HCT116 (cell line): Measurements from ENCODE around the gene GJC3. TPM values are rescaled to one million over a fixed set of nuclear protein-coding genes. Genes with fewer than 3 reads are reported as not detected.

ENCODE experiments used
- ATAC-seq: fragments of 200-7000 bp; cut with Tn5 transposase; 2 replicates; pipeline ENCODE4 v1.9.1; 2020; ENCODE audit warnings: mild to moderate bottlenecking, moderate library complexity
- BruUV-seq: library from RNA; stranded (reverse); fragments of 400-500 nt; replicated peaks from 2 replicates; lab custom pipeline; 2021; lab: Mats Ljungman, UMichigan
- CTCF ChIA-PET: fragments of 300-600 bp; sonication (Branson Sonifier 250); formaldehyde crosslinking; loops from one replicate; lab custom pipeline; 2021; ENCODE audit warnings: antibody characterized with exemption; lab: Charles Lee
- POLR2A ChIA-PET: fragments of 300-600, 350-600 bp; sonication (Branson Sonifier 250); formaldehyde crosslinking; loops from one replicate; lab custom pipeline; 2021; ENCODE audit warnings: antibody characterized with exemption; lab: Charles Lee
- RAD21 ChIA-PET, 2 experiments: fragments of 300-600 bp; sonication (Branson Sonifier 250); formaldehyde crosslinking; loops; one replicate each; lab custom pipeline; 2023; ENCODE audit warnings: low total read pairs in 2 of 2; ENCODE audit not compliant: uncharacterized antibody in 2 of 2, unreplicated experiment in 2 of 2, low non-redundant PET in 1 of 2; lab: Charles Lee
- DNase-seq: peaks from one replicate; pipeline ENCODE4 v3.0.0-alpha.2; 2010; ENCODE audit warnings: low read depth, low spot score
- H2AFZ ChIP-seq: fragments of 200-600 bp; shearing (Covaris generic), sonication (generic); 2 replicates; pipeline ENCODE4 v1.6.1; 2017; ENCODE audit warnings: low read depth, mixed run types, mixed read lengths, antibody characterized with exemption, low read length; ENCODE audit not compliant: poor library complexity, severe bottlenecking
- H3K27ac ChIP-seq: 2 replicates; pipeline ENCODE4 v1.5.1; 2012; ENCODE audit warnings: low read depth, low read length
- H3K27me3 ChIP-seq: fragments of 200-600 bp; sonication (generic); 2 replicates; pipeline ENCODE4 v1.6.1; 2016; ENCODE audit warnings: mixed run types, low read length, mixed read lengths; ENCODE audit not compliant: insufficient read depth
- H3K36me3 ChIP-seq, 2 experiments: fragments of 200-500 bp in 1 of 2; fragments of 200-600 bp in 1 of 2; sonication (Bioruptor generic) in 1 of 2; sonication (generic) in 1 of 2; 2 replicates each; pipeline versions ENCODE4 v1.5.1 to v1.6.1; 2014 to 2016; ENCODE audit warnings: low read length in 2 of 2, inconsistent platforms in 1 of 2, mixed read lengths in 1 of 2, mixed run types in 1 of 2; ENCODE audit not compliant: insufficient read depth in 2 of 2, control insufficient read depth in 1 of 2
- H3K4me1 ChIP-seq, 2 experiments: fragments of 200-600 bp in 1 of 2; sonication (generic) in 1 of 2; 2 replicates each; pipeline versions ENCODE4 v1.5.1 to v1.6.1; 2012 to 2017; ENCODE audit warnings: low read length in 2 of 2, inconsistent platforms in 1 of 2, mild to moderate bottlenecking in 1 of 2, mixed read lengths in 1 of 2, mixed run types in 1 of 2, moderate library complexity in 1 of 2; ENCODE audit not compliant: insufficient read depth in 2 of 2, control insufficient read depth in 1 of 2
- H3K4me2 ChIP-seq: fragments of 200-600 bp; sonication (generic); 2 replicates; pipeline ENCODE4 v1.6.1; 2017; ENCODE audit warnings: mixed run types, low read length, mixed read lengths
- H3K4me3 ChIP-seq, 2 experiments: fragments of 200-600 bp in 1 of 2; sonication (generic) in 1 of 2; replicated peaks in 1 of 2; 2 replicates each; pipeline ENCODE4 v1.5.1; 2011 to 2016; ENCODE audit warnings: low read length in 2 of 2, control low read depth in 1 of 2, low read depth in 1 of 2, mild to moderate bottlenecking in 1 of 2, mixed read lengths in 1 of 2, mixed run types in 1 of 2
- H3K79me2 ChIP-seq: fragments of 200-600 bp; sonication (generic); 2 replicates; pipeline ENCODE4 v1.6.1; 2017; ENCODE audit warnings: mild to moderate bottlenecking, mixed run types, low read length, moderate library complexity, mixed read lengths; ENCODE audit not compliant: insufficient read depth
- H3K9ac ChIP-seq: fragments of 200-600 bp; sonication (generic); 2 replicates; pipeline ENCODE4 v1.6.1; 2016; ENCODE audit warnings: low read length, mixed read lengths
- H3K9me2 ChIP-seq: fragments of 200-600 bp; sonication (generic), shearing (Covaris generic); 2 replicates; pipeline ENCODE4 v1.6.1; 2017; ENCODE audit warnings: mixed run types, mild to moderate bottlenecking, moderate library complexity; ENCODE audit not compliant: insufficient read depth
- H3K9me3 ChIP-seq, 2 experiments: fragments of 200-500 bp in 1 of 2; fragments of 200-600 bp in 1 of 2; sonication (Bioruptor generic) in 1 of 2; sonication (generic) in 1 of 2; 2 replicates each; pipeline ENCODE4 v1.6.1; 2014 to 2017; ENCODE audit warnings: low read length in 2 of 2, mixed read lengths in 2 of 2, inconsistent platforms in 1 of 2, low read depth in 1 of 2, mild to moderate bottlenecking in 1 of 2, mixed run types in 1 of 2, moderate library complexity in 1 of 2; ENCODE audit not compliant: control insufficient read depth in 1 of 2, insufficient read depth in 1 of 2
- H4K20me1 ChIP-seq: fragments of 200-600 bp; sonication (generic), shearing (Covaris generic); 2 replicates; pipeline ENCODE4 v1.6.1; 2017; ENCODE audit warnings: mixed run types, mild to moderate bottlenecking, moderate library complexity; ENCODE audit not compliant: insufficient read depth
- CBX3 ChIP-seq: IDR thresholded peaks from 2 replicates; pipeline ENCODE4 v1.6.1; 2012; ENCODE audit warnings: low read depth
- CEBPB ChIP-seq: IDR thresholded peaks from 2 replicates; pipeline ENCODE4 v1.6.1; 2012; ENCODE audit warnings: low read depth
- CTCF ChIP-seq, 3 experiments: fragments of 200-600 bp in 1 of 3; sonication (generic) in 1 of 3; IDR thresholded peaks in 2 of 3; conservative IDR thresholded peaks in 1 of 3; 2 replicates each; pipeline ENCODE4 v1.5.1; 2012 to 2017; ENCODE audit warnings: low read depth in 2 of 3, low read length in 2 of 3, antibody characterized with exemption in 1 of 3, borderline replicate concordance in 1 of 3, control low read depth in 1 of 3, mild to moderate bottlenecking in 1 of 3, mixed read lengths in 1 of 3, mixed run types in 1 of 3, moderate library complexity in 1 of 3; ENCODE audit not compliant: insufficient read depth in 1 of 3
- JUND ChIP-seq: IDR thresholded peaks from 2 replicates; pipeline ENCODE4 v1.6.1; 2012
- MAX ChIP-seq: IDR thresholded peaks from 2 replicates; pipeline ENCODE4 v1.6.1; 2012
- POLR2A ChIP-seq: IDR thresholded peaks from 2 replicates; pipeline ENCODE4 v1.7.0; 2011; ENCODE audit warnings: borderline replicate concordance; ENCODE audit not compliant: insufficient read depth, insufficient read length; ENCODE audit errors: extremely low read depth
- RAD21 ChIP-seq: IDR thresholded peaks from 2 replicates; pipeline ENCODE4 v1.6.1; 2012; ENCODE audit warnings: low read depth, mild to moderate bottlenecking
- REST ChIP-seq: IDR thresholded peaks from 2 replicates; pipeline ENCODE4 v1.6.1; 2012; ENCODE audit warnings: low read depth
- SIN3A ChIP-seq: IDR thresholded peaks from 2 replicates; pipeline ENCODE4 v1.6.1; 2012; ENCODE audit warnings: low read depth
- TCF7L2 ChIP-seq: IDR thresholded peaks from 2 replicates; pipeline ENCODE4 v1.7.0; 2011; ENCODE audit warnings: borderline replicate concordance, inconsistent platforms; ENCODE audit not compliant: insufficient read depth, insufficient read length; ENCODE audit errors: extremely low read depth
- YY1 ChIP-seq: IDR thresholded peaks from 2 replicates; pipeline ENCODE4 v1.6.1; 2011; ENCODE audit warnings: low read length, low read depth, moderate library complexity, mild to moderate bottlenecking; ENCODE audit not compliant: insufficient replicate concordance; ENCODE audit errors: extremely low read depth
- ZBTB33 ChIP-seq: IDR thresholded peaks from 2 replicates; pipeline ENCODE4 v1.6.1; 2011; ENCODE audit warnings: mild to moderate bottlenecking, low read length, moderate library complexity; ENCODE audit not compliant: insufficient replicate concordance; ENCODE audit errors: extremely low read depth
- ZFX ChIP-seq: fragments of 450-650 bp; IDR thresholded peaks from 2 replicates; pipeline ENCODE4 v1.6.1; 2017
- intact Hi-C: fragments of 100-400 bp; cut with micrococcal nuclease; formaldehyde crosslinking; loops from 2 replicates; pipeline ENCODE4 v1.10.0; 2022
- total RNA-seq: library from RNA; stranded (reverse); gene quantifications from one replicate; pipeline ENCODE4 v1.2.1, GENCODE V29; 2021; ENCODE audit not compliant: unreplicated experiment

Gene GJC3
- total RNA-seq, 1 experiment from 2014 or later = 0.76 TPM

- TF ChIP-seq REST = no peak
Measured at GRCh38 chr7:99927536-99927935, 1.9 kb downstream of the GJC3 start (continued).

GRCh38 chr7:99926321-99926720 lies 3.1 kb downstream of the GJC3 start:
- CTCF ChIA-PET = no interaction called here
- Histone ChIP-seq H3K9ac (no peak overlapping the region), H3K27me3 (peaks cover 20% of the 10 kb centered on the region; the same call in 1 of the 2 replicates), H3K9me3 (no peaks in the 10 kb centered on the region), H3K36me3 (no peaks in the 10 kb centered on the region), H3K27ac (no peak overlapping the region), H2AFZ (no peak overlapping the region), H3K4me1 (peaks cover 7 to 14% of the 10 kb centered on the region in 2 experiments; a peak in 3 of 4 replicates), H4K20me1 (no peaks in the 10 kb centered on the region), H3K9me2 (no peaks in the 10 kb centered on the region), H3K4me2 (no peak overlapping the region), H3K79me2 (no peaks in the 10 kb centered on the region), H3K4me3 (no peak overlapping the region)
- DNase-seq (no peak), ATAC-seq (no peak)
- RAD21 ChIA-PET = no interaction called here
- intact Hi-C loops = no loop called here
- no TSS peak for BruUV-seq
- POLR2A ChIA-PET = no interaction called here
- TF ChIP-seq ZFX (no peak), MAX (no peak), JUND (no peak), SIN3A (no peak), REST (no peak), RAD21 (no peak), CEBPB (no peak), ZBTB33 (no peak), YY1 (no peak), POLR2A (no peak), CBX3 (no peak), TCF7L2 (no peak), CTCF (IDR thresholded peaks at IDR 0.05 in 2 of 3, conservative IDR thresholded peaks at IDR 0.05 in 1 of 3; ENCODE audit: borderline replicate concordance in 1 of 3, insufficient read depth in 1 of 3, low read depth in 2 of 3, low read length in 2 of 3) (no peak)
